ENCODE measurements around the gene RRM1. TPM values are rescaled to one million over a fixed set of nuclear protein-coding genes. Genes with fewer than 3 reads are reported as not detected.
"Not testable (repeated sequence)": the region's sequence is repeated elsewhere in the genome, so short reads cannot be mapped to it uniquely, and the experiment has no call there.

RRM1 gene
- 41.0 and 72.4 TPM in 2 replicates for total RNA-seq

- DNase-seq (ENCODE audit: low read depth) = peak; percentile 91
Measured at GRCh38 chr11:4094348-4095291, at the start of gene RRM1. TSS of gene RRM1 (plus strand) at chr11:4094799. CDS start at chr11:4095013, 214 bp downstream.

GRCh38 chr11:4044976-4045646, 49.5 kb upstream of the RRM1 start:
- no peak for DNase-seq (ENCODE audit: low read depth)

- peak; percentile 45 for DNase-seq (ENCODE audit: low read depth)
Measured at GRCh38 chr11:4048340-4048739, 46.3 kb upstream of the RRM1 start.

- DNase-seq (ENCODE audit: low read depth) = no peak
Measured at GRCh38 chr11:4049006-4049405, 45.6 kb upstream of the RRM1 start.

- DNase-seq (ENCODE audit: low read depth) = no peak
Measured at GRCh38 chr11:4050138-4050537, 44.5 kb upstream of the RRM1 start.

GRCh38 chr11:4053200-4053599, 41.4 kb upstream of the RRM1 start:
- not testable (repeated sequence) for DNase-seq (ENCODE audit: low read depth)

GRCh38 chr11:4054643-4055042, 40.0 kb upstream of the RRM1 start:
- no peak for DNase-seq (ENCODE audit: low read depth)

GRCh38 chr11:4059424-4059823, 35.2 kb upstream of the RRM1 start:
- no peak for DNase-seq (ENCODE audit: low read depth)

- no peak for DNase-seq (ENCODE audit: low read depth)
Measured at GRCh38 chr11:4060182-4060923, 34.2 kb upstream of the RRM1 start.

GRCh38 chr11:4061700-4062099, 32.9 kb upstream of the RRM1 start:
- DNase-seq (ENCODE audit: low read depth) = no peak

- DNase-seq (ENCODE audit: low read depth) = no peak
Measured at GRCh38 chr11:4063348-4063747, 31.3 kb upstream of the RRM1 start.

GRCh38 chr11:4064278-4064955, 30.2 kb upstream of the RRM1 start:
- no peak for DNase-seq (ENCODE audit: low read depth)

- DNase-seq (ENCODE audit: low read depth) = no peak
Measured at GRCh38 chr11:4065086-4065485, 29.5 kb upstream of the RRM1 start.

GRCh38 chr11:4065601-4066377, 28.8 kb upstream of the RRM1 start:
- no peak for DNase-seq (ENCODE audit: low read depth)

- DNase-seq (ENCODE audit: low read depth) = no peak
Measured at GRCh38 chr11:4066910-4067309, 27.7 kb upstream of the RRM1 start.

- no peak for DNase-seq (ENCODE audit: low read depth)
Measured at GRCh38 chr11:4068962-4069361, 25.6 kb upstream of the RRM1 start.

GRCh38 chr11:4071325-4071724, 23.3 kb upstream of the RRM1 start:
- no peak for DNase-seq (ENCODE audit: low read depth)

GRCh38 chr11:4071914-4072313, 22.7 kb upstream of the RRM1 start:
- DNase-seq (ENCODE audit: low read depth) = no peak

- peak; percentile 72 for DNase-seq (ENCODE audit: low read depth)
Measured at GRCh38 chr11:4072668-4073285, 21.8 kb upstream of the RRM1 start.

GRCh38 chr11:4074266-4074665, 20.3 kb upstream of the RRM1 start:
- no peak for DNase-seq (ENCODE audit: low read depth)
